Measurements from ENCODE around the gene IL23R.

DNA sequence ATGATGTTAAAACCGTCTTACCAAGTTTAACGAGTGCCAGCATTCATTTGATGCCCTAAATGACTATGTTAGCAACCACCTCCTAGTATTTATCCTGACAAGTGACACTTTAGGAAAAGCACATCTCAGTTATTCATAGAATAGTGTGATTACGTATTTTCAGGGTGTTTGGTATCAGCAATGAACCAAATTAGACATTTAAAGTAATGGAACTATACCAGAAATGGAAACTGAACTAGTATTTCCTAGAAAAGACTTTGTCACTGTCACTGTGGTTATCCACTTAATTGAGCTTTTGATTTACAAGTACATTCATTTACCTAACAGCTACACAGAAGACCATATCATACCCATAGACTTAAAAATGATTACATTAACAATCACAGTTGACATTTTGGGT lies 137.8 kb downstream of the IL23R start:
- TF ChIP-seq, protein P1, sequence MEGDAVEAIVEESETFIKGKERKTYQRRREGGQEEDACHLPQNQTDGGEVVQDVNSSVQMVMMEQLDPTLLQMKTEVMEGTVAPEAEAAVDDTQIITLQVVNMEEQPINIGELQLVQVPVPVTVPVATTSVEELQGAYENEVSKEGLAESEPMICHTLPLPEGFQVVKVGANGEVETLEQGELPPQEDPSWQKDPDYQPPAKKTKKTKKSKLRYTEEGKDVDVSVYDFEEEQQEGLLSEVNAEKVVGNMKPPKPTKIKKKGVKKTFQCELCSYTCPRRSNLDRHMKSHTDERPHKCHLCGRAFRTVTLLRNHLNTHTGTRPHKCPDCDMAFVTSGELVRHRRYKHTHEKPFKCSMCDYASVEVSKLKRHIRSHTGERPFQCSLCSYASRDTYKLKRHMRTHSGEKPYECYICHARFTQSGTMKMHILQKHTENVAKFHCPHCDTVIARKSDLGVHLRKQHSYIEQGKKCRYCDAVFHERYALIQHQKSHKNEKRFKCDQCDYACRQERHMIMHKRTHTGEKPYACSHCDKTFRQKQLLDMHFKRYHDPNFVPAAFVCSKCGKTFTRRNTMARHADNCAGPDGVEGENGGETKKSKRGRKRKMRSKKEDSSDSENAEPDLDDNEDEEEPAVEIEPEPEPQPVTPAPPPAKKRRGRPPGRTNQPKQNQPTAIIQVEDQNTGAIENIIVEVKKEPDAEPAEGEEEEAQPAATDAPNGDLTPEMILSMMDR (IDR thresholded peaks at IDR 0.05; ENCODE audit: low read length) = no peak
- no peak for TF ChIP-seq EZH2 (IDR thresholded peaks at IDR 0.05; ENCODE audit: borderline replicate concordance, low read length)
